ENCODE data around the gene CYTIP. TPM values are rescaled to one million over a fixed set of nuclear protein-coding genes. Genes with fewer than 3 reads are reported as not detected.

Gene CYTIP
- total and polyA plus RNA-seq, 2 of the 13 experiments (the other 11 are each of a cell fraction or from before 2014, with no cell fraction given): not detected

DNA sequence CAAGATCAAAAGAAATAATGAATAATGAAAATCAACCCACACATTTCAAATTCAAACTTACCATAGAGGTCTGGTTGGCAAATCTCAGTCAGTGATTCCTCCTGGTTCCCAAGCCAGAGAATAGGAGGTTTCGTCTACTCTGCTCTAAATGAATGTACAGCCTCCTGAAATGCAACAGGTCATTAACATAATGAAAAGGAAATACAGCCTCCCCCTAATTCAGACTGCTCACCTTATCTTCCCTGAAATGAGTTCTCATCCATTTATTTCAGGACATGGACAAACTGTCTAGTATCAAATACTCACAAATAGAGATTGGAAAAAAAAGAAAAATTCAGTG is 43.4 kb upstream of the CYTIP start (continued):
- TF ChIP-seq ZNF652 (CRISPR knock-in tag; IDR thresholded peaks at IDR 0.05; ENCODE audit: borderline replicate concordance, low read depth) (no peak), FOSL1 (CRISPR knock-in tag; IDR thresholded peaks at IDR 0.05; ENCODE audit: borderline replicate concordance) (no peak), DPF2 (CRISPR knock-in tag; IDR thresholded peaks at IDR 0.05; ENCODE audit: borderline replicate concordance, low read depth) (no peak), NFE2L1 (CRISPR knock-in tag; IDR thresholded peaks at IDR 0.05; ENCODE audit: borderline replicate concordance) (no peak)
- TF ChIP-seq, protein P1, sequence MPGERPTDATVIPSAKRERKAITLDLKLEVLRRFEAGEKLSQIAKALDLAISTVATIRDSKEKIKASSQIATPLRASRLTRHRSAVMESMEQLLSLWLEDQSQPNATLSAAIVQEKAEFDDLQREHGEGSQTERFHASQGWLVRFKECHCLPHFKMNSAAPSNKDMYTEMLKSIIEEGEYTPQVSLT (CRISPR knock-in tag; IDR thresholded peaks at IDR 0.05; ENCODE audit: borderline replicate concordance, low read depth): no peak
- TF ChIP-seq, protein P2, sequence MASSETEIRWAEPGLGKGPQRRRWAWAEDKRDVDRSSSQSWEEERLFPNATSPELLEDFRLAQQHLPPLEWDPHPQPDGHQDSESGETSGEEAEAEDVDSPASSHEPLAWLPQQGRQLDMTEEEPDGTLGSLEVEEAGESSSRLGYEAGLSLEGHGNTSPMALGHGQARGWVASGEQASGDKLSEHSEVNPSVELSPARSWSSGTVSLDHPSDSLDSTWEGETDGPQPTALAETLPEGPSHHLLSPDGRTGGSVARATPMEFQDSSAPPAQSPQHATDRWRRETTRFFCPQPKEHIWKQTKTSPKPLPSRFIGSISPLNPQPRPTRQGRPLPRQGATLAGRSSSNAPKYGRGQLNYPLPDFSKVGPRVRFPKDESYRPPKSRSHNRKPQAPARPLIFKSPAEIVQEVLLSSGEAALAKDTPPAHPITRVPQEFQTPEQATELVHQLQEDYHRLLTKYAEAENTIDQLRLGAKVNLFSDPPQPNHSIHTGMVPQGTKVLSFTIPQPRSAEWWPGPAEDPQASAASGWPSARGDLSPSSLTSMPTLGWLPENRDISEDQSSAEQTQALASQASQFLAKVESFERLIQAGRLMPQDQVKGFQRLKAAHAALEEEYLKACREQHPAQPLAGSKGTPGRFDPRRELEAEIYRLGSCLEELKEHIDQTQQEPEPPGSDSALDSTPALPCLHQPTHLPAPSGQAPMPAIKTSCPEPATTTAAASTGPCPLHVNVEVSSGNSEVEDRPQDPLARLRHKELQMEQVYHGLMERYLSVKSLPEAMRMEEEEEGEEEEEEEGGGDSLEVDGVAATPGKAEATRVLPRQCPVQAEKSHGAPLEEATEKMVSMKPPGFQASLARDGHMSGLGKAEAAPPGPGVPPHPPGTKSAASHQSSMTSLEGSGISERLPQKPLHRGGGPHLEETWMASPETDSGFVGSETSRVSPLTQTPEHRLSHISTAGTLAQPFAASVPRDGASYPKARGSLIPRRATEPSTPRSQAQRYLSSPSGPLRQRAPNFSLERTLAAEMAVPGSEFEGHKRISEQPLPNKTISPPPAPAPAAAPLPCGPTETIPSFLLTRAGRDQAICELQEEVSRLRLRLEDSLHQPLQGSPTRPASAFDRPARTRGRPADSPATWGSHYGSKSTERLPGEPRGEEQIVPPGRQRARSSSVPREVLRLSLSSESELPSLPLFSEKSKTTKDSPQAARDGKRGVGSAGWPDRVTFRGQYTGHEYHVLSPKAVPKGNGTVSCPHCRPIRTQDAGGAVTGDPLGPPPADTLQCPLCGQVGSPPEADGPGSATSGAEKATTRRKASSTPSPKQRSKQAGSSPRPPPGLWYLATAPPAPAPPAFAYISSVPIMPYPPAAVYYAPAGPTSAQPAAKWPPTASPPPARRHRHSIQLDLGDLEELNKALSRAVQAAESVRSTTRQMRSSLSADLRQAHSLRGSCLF (CRISPR knock-in tag; IDR thresholded peaks at IDR 0.05; ENCODE audit: borderline replicate concordance): no peak
- TF ChIP-seq, protein P3, sequence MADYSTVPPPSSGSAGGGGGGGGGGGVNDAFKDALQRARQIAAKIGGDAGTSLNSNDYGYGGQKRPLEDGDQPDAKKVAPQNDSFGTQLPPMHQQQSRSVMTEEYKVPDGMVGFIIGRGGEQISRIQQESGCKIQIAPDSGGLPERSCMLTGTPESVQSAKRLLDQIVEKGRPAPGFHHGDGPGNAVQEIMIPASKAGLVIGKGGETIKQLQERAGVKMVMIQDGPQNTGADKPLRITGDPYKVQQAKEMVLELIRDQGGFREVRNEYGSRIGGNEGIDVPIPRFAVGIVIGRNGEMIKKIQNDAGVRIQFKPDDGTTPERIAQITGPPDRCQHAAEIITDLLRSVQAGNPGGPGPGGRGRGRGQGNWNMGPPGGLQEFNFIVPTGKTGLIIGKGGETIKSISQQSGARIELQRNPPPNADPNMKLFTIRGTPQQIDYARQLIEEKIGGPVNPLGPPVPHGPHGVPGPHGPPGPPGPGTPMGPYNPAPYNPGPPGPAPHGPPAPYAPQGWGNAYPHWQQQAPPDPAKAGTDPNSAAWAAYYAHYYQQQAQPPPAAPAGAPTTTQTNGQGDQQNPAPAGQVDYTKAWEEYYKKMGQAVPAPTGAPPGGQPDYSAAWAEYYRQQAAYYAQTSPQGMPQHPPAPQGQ (CRISPR knock-in tag; IDR thresholded peaks at IDR 0.05; ENCODE audit: borderline replicate concordance): no peak
